ENCODE data around the gene UFD1.
A peak's percentile ranks its signal among the peaks of the same experiment; 100 is the strongest.

Gene UFD1

DNA sequence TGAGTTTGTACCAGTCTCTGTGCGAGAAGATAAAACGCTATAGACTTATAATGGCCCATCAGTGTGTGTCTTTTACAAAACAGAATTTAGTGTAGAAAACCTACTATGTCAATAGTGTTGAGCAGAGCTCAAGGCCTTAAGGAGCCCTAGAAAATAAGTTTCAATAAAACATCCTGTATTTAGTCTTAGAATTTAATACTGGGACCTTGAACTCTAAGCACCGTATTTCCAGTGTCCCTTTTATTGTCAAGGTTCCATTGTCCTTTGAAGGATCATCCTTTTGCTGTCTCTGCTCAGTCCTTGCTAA lies 17.3 kb upstream of the UFD1 start:
- H3K4me1 Mint-ChIP-seq = no peaks in the 10 kb centered on the region
- no peak overlapping the region for H3K27ac Mint-ChIP-seq
- H3K27me3 Mint-ChIP-seq = no peaks in the 10 kb centered on the region
- no peak overlapping the region for H3K4me3 Mint-ChIP-seq
- H3K36me3 Mint-ChIP-seq = peaks cover 4 to 13% of the 10 kb centered on the region in 2 donors
- H3K9me3 Mint-ChIP-seq = no peaks in the 10 kb centered on the region
- ATAC-seq (replicated peaks) (no peak), DNase-seq (no peak)

DNA sequence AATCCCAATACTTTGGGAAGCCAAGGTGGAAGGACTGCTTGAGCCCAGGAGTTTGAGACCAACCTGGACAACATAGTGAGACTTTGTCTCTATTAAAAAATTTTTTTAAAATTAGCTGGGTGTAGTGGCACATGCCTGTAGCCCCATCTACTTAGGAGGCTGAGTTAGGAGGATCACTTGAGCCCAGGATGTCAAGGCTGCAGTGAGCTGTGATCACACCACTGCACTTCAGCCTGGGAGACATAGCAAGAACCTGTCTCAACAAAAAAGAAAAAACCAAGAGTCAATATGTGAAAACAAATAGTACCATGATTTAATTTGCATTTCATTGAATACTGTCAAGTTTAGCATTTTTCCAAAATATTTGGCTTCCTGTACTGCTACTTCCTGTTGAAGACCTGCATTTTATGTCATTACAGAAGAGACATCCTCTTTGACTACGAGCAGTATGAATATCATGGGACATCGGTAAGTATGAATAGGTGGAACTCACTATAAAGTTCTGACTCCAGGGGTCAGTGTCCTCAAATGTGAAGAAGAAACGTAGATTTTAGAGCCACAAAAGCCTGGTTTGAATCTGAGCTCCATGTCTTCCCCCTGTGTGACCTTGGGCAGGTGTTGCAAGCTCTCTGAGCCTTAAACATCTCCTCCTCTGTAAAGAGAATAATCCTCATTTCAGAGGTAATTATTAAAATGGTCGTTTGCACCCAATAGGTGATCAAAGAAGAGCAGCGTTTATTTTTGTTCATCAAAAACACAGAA lies 16.8 kb upstream of the UFD1 start:
- DNase-seq (no peak), ATAC-seq (replicated peaks) (no peak)
- Mint-ChIP-seq H3K27me3 (no peaks in the 10 kb centered on the region), H3K4me3 (no peak overlapping the region), H3K27ac (no peak overlapping the region), H3K36me3 (peaks cover 4 to 13% of the 10 kb centered on the region in 2 donors), H3K9me3 (no peaks in the 10 kb centered on the region), H3K4me1 (peaks cover 0 to under 1% of the 10 kb centered on the region in 2 donors)

DNA sequence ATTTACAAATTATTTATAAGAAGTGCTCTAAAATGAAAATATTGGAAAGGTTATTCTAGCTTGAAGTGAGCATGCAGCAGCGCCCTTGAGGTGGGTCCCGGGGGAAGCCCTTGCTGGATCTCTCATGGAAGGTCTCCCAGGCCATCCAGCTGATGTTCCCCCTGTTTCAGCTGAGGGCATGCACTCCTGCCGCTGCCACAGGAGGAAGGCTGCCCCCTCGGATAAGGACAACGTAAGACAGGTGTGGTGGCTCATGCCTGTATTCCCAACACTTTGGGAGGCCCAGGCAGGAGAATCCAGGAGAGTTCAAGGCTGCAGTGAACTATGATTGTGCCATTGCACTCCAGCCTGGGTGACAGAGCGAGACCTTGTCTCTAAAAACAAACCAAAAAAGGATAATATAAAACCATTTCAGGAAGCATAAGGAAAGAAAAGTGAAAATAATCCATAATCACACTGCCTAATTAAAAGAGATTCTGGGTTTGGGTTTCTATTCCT lies 15.7 kb upstream of the UFD1 start:
- ATAC-seq (replicated peaks) = no peak
- H3K27me3 Mint-ChIP-seq = no peaks in the 10 kb centered on the region
- peaks cover 0 to 5% of the 10 kb centered on the region in 2 donors for H3K4me1 Mint-ChIP-seq
- H3K27ac Mint-ChIP-seq = no peak overlapping the region
- H3K36me3 Mint-ChIP-seq = peaks cover 4 to 14% of the 10 kb centered on the region in 2 donors
- H3K9me3 Mint-ChIP-seq = no peaks in the 10 kb centered on the region
- no peak for DNase-seq
- H3K4me3 Mint-ChIP-seq = no peak overlapping the region

DNA sequence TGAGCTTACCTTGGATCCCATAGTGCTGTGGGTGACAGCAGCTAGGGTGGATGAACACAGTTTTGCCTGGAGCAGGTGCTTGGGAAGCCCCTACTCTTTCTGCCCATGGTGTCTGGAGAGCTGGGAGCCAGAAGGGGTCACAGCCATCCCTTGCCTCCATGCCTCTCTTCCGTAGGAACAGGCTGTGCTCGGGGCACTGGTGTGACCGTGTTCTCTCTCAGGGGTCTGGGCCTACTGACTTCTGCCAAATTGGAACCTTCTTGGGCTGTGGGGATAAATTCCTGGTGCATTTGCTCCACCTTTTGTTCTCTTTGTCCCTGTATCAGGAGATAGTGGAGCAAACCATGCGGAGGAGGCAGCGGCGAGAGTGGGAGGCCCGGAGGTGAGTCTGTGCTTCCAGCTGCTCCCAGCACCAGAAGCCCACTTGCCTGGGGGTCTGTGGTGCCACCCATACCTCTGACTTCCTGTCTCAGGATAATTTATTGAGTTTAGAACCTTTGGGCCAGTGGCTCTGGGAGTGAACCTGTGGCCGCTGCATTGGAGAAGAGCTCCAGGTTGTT lies 15.1 kb upstream of the UFD1 start:
- Mint-ChIP-seq H3K4me3 (no peak overlapping the region), H3K4me1 (peaks cover 0 to 5% of the 10 kb centered on the region in 2 donors), H3K9me3 (no peaks in the 10 kb centered on the region), H3K27ac (no peak overlapping the region), H3K36me3 (peaks cover 4 to 14% of the 10 kb centered on the region in 2 donors), H3K27me3 (no peaks in the 10 kb centered on the region)
- ATAC-seq (replicated peaks) (no peak), DNase-seq (no peak)

DNA sequence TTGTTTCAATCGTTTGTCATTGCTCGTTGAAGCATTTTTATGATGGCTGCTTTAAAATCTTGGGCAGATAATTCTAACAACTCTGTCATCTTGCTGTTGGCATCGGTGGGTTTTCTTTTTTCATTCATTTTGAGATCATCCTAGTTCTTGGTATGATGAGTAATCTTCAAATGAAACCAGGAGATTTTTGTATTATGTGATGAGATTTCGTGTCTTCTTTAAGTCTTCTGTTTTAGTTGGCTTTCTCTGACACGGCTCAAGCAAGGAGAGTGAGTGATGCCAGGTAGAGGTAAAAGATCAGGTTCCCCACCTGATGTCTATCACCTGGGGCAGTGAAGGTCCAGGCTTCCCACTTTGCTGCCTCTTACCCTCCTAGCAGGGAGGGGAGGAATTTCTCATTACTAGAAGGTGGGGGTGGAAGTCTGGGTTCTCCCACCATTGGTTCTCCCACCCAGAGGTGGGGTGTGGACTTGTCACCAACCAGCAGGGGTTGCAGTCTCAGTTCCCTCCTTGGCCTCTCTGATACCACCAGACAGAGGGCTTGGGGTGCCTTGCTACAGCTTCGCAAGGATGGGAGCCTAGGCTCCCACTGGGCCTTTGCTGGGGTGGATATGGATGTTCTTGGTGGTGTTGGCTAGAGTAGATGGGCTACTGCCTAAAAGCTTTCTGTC lies 13.6 kb upstream of the UFD1 start:
- DNase-seq = no peak

DNA sequence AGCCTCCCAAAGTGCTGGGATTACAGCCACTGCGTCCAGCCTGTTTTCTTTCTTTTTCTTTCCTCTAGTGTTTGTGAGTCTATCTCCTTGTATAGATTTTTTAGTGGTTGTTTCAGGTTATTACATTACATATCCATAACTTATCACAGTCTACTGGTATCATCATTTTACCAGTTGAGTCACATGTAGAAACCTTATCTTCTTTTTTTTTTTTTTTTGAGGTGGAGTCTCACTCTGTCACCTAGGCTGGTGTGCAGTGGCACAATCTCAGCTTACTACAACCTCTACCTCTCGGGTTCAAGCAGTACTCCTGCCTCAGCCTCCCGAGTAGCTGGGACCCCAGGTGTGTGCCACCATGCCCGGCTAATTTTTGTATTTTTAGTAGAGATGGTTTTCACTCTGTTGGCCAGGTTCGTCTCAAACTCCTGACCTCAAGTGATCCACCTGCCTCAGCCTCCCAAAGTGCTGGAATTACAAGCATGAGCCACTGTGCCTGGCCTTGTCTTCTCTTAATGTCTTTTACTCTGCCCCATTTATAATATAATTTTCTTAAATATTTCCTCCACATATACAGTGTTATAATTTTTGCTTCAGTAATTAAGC lies 11.7 kb upstream of the UFD1 start:
- H3K36me3 Mint-ChIP-seq = peaks cover 0 to 12% of the 10 kb centered on the region in 2 donors
- ATAC-seq (replicated peaks) = no peak
- no peak for DNase-seq
- no peak overlapping the region for H3K27ac Mint-ChIP-seq
- no peaks in the 10 kb centered on the region for H3K9me3 Mint-ChIP-seq
- H3K4me1 Mint-ChIP-seq = peaks cover 0 to 5% of the 10 kb centered on the region in 2 donors
- H3K27me3 Mint-ChIP-seq = no peaks in the 10 kb centered on the region
- H3K4me3 Mint-ChIP-seq = no peak overlapping the region

More for the DNA sequence above, 13.6 kb upstream of the UFD1 start:
- Mint-ChIP-seq H3K27ac (no peak overlapping the region), H3K9me3 (no peaks in the 10 kb centered on the region), H3K4me3 (no peak overlapping the region), H3K4me1 (peaks cover 0 to 5% of the 10 kb centered on the region in 2 donors), H3K36me3 (peaks cover 4 to 16% of the 10 kb centered on the region in 2 donors), H3K27me3 (no peaks in the 10 kb centered on the region)
- ATAC-seq (replicated peaks) = no peak

GRCh38 chr22:19488884-19489843 lies 10.2 kb upstream of the UFD1 start:
- Mint-ChIP-seq H3K27me3 (no peaks in the 10 kb centered on the region), H3K4me3 (no peak overlapping the region), H3K27ac (no peak overlapping the region), H3K4me1 (peaks cover 0 to 5% of the 10 kb centered on the region in 2 donors), H3K9me3 (no peaks in the 10 kb centered on the region), H3K36me3 (peaks cover 9 to 14% of the 10 kb centered on the region in 2 donors)
- DNase-seq (no peak), ATAC-seq (replicated peaks) (no peak)

GRCh38 chr22:19488285-19488684 lies 9.3 kb upstream of the UFD1 start:
- H3K36me3 Mint-ChIP-seq = peaks cover 13 to 17% of the 10 kb centered on the region in 2 donors
- peaks cover 0 to 10% of the 10 kb centered on the region in 2 donors for H3K4me1 Mint-ChIP-seq
- DNase-seq (no peak), ATAC-seq (replicated peaks) (no peak)
- H3K27ac Mint-ChIP-seq = no peak overlapping the region
- H3K9me3 Mint-ChIP-seq = no peaks in the 10 kb centered on the region
- no peak overlapping the region for H3K4me3 Mint-ChIP-seq
- H3K27me3 Mint-ChIP-seq = no peaks in the 10 kb centered on the region

- Mint-ChIP-seq H3K4me3 (no peak overlapping the region), H3K27me3 (no peaks in the 10 kb centered on the region), H3K4me1 (peaks cover 9 to 20% of the 10 kb centered on the region in 2 donors), H3K36me3 (peaks cover 12 to 16% of the 10 kb centered on the region in 2 donors), H3K9me3 (no peaks in the 10 kb centered on the region), H3K27ac (no peak overlapping the region)
- ATAC-seq (replicated peaks) (no peak), DNase-seq (no peak)
Observed at GRCh38 chr22:19483481-19484244, 4.7 kb upstream of the UFD1 start.

DNA sequence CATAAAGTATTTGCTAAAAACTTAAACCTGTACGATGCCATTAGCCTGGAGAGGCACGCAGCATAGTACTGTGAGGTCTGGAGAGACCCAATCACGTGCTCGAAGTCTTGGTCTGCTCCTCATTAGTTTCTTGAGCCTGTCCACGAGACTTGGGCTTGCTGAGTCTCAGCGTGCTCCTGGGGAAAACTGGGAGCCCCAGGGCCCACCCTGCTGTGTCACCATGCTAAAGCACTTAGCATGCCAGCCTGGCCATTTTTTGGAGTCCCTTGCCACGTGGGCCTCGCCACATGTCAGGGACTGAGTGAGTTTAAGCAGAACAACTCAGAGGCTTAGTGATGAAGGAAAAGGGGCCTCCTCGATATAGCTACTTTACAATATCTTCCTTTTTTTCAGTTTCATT lies 3.3 kb upstream of the UFD1 start:
- Mint-ChIP-seq H3K36me3 (peaks cover 10 to 16% of the 10 kb centered on the region in 2 donors), H3K27me3 (no peaks in the 10 kb centered on the region), H3K9me3 (no peaks in the 10 kb centered on the region), H3K4me1 (peaks cover 16 to 30% of the 10 kb centered on the region in 2 donors), H3K27ac (no peak overlapping the region), H3K4me3 (no peak overlapping the region)
- no peak for DNase-seq
- no peak for ATAC-seq (replicated peaks)

- no peaks in the 10 kb centered on the region for H3K9me3 Mint-ChIP-seq
- ATAC-seq (replicated peaks) (no peak), DNase-seq (no peak)
- peaks cover 10 to 16% of the 10 kb centered on the region in 2 donors for H3K36me3 Mint-ChIP-seq
- H3K4me1 Mint-ChIP-seq = peaks cover 22 to 38% of the 10 kb centered on the region in 2 donors
- H3K27ac Mint-ChIP-seq = peak overlapping the region; percentile 31
- peak overlapping the region; percentile 95 to 100 for H3K4me3 Mint-ChIP-seq
- no peaks in the 10 kb centered on the region for H3K27me3 Mint-ChIP-seq
Observed at GRCh38 chr22:19480789-19481188, 1.8 kb upstream of the UFD1 start.

GRCh38 chr22:19480173-19480568 lies 1.2 kb upstream of the UFD1 start:
- peak overlapping the region; percentile 95 to 100 for H3K4me3 Mint-ChIP-seq
- no peaks in the 10 kb centered on the region for H3K9me3 Mint-ChIP-seq
- H3K36me3 Mint-ChIP-seq = peaks cover 13 to 16% of the 10 kb centered on the region in 2 donors
- no peak for DNase-seq
- H3K27me3 Mint-ChIP-seq = no peaks in the 10 kb centered on the region
- peak in 1 of 2 donors; percentile 1 for ATAC-seq (replicated peaks)
- H3K27ac Mint-ChIP-seq = peak overlapping the region; percentile 100
- peaks cover 25 to 42% of the 10 kb centered on the region in 2 donors for H3K4me1 Mint-ChIP-seq
